Measurements from ENCODE around the gene DDX24.

- no peak for TF ChIP-seq POLR2A (IDR thresholded peaks at IDR 0.05)
- TF ChIP-seq CTCF (IDR thresholded peaks at IDR 0.05): no peak
- TF ChIP-seq EP300 (IDR thresholded peaks at IDR 0.05): no peak
- no peak for TF ChIP-seq POLR2AphosphoS5 (IDR thresholded peaks at IDR 0.05)
Observed at GRCh38 chr14:94021001-94021400, 60.0 kb downstream of the DDX24 start.
